ENCODE results near the gene BCL2. TPM values are rescaled to one million over a fixed set of nuclear protein-coding genes. Genes with fewer than 3 reads are reported as not detected.

The BCL2 gene
- total RNA-seq, 1 donor from 2014 or later, result 2.4 TPM

DNA sequence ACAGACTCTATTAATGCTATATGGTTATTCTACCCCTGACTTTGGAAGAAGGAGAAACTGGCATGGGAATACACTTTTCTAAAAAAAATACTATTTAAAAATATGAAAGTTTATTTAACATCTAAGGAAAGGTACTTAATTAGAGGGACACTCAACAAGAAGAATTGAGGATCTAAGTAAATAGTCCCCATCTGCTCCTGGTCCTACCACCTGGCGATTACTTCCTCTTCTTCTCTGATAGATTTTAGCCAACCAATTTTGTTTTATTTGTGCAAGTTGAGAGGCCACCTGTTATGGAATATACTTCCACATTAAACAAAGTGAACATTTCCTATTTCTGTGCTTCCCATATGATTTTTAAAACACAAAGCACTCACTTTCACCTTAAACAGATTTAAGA, 111.7 kb downstream of the BCL2 start:
- H3K36me3 ChIP-seq (ENCODE audit: control insufficient read depth, insufficient read depth, low read length), result no peaks in the 10 kb centered on the region
- FAIRE-seq (no peak), DNase-seq (ENCODE audit: low read depth) (no peak)
- no peaks in the 10 kb centered on the region for H3K27me3 ChIP-seq (ENCODE audit: control insufficient read depth, insufficient read depth, low read length)
- TF ChIP-seq, protein P1, sequence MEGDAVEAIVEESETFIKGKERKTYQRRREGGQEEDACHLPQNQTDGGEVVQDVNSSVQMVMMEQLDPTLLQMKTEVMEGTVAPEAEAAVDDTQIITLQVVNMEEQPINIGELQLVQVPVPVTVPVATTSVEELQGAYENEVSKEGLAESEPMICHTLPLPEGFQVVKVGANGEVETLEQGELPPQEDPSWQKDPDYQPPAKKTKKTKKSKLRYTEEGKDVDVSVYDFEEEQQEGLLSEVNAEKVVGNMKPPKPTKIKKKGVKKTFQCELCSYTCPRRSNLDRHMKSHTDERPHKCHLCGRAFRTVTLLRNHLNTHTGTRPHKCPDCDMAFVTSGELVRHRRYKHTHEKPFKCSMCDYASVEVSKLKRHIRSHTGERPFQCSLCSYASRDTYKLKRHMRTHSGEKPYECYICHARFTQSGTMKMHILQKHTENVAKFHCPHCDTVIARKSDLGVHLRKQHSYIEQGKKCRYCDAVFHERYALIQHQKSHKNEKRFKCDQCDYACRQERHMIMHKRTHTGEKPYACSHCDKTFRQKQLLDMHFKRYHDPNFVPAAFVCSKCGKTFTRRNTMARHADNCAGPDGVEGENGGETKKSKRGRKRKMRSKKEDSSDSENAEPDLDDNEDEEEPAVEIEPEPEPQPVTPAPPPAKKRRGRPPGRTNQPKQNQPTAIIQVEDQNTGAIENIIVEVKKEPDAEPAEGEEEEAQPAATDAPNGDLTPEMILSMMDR (IDR thresholded peaks at IDR 0.05; ENCODE audit: insufficient read depth, low read length, severe bottlenecking), result no peak
- H3K4me3 ChIP-seq (ENCODE audit: low read depth, low read length), result no peak overlapping the region

DNA sequence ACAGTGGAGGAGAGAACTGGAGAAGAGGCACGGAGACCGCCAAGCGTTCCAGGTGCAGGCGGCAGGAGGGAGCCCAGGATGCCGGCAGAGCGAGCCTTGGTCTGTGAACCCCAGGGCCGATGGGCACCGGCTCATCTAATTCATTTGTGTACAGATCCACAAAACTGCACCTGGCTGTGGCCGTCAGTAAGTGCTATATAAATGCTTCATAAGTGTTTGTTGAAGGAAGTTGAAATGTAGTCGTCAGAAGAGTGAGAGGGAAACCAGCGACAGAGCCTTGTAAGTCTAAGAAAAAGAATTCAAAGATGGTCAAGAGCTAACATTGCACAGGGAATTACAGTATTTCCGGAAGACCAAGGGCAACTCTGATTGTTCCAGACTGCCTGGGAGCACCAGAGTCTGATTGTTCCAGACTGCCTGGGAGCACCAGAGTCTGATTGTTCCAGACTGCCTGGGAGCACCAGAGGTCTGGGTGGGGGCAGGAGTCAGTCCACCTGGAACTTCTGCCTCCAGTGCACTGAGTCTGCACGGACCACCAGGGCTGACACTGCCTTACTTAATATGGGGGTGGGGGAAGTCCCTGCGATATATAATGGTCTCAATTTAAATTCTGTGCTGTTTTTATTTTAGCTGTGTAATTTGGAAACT, 112.3 kb downstream of the BCL2 start:
- FAIRE-seq (peak; percentile 58), DNase-seq (ENCODE audit: low read depth) (no peak)
- Histone ChIP-seq H3K36me3 (ENCODE audit: control insufficient read depth, insufficient read depth, low read length) (no peaks in the 10 kb centered on the region), H3K4me3 (ENCODE audit: low read depth, low read length) (no peak overlapping the region), H3K27me3 (ENCODE audit: control insufficient read depth, insufficient read depth, low read length) (no peaks in the 10 kb centered on the region)
- TF ChIP-seq, protein P1 (IDR thresholded peaks at IDR 0.05; ENCODE audit: insufficient read depth, low read length, severe bottlenecking), result no peak

DNA sequence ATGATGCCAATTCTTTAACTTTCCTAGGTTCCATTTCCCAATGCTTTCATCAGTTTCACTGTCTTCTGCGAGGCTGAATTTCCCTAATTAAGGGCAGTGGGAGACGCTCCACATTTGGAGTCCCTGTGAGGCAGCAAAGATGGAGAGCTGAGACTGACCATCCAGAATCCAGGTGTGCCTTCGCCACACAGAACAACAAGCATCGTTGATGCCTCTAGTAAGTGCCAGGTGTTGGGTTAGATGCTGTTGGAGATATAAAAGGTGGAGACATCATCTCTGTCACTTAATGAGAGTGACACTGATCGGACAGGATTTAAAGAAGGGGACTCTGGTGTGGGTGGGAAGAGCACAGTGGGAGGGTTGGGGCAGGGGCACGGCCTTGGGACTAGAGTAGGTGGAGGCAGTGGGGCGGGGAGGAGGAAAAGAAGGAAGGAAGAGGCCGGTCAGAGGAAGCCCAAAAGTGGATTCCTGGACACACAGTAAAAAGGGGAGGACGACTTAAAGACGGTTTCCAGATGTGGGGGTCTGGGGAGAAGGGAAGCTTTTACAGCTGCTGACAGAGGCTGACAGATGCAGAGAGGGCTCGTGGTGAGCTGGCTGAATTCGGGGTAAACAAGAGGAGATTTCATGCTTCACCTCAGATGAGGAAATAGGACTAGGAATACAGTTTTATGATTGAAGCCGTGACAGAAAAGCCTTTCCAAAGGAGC, 113.0 kb downstream of the BCL2 start:
- FAIRE-seq (no peak), DNase-seq (ENCODE audit: low read depth) (no peak)
- no peaks in the 10 kb centered on the region for H3K27me3 ChIP-seq (ENCODE audit: control insufficient read depth, insufficient read depth, low read length)
- TF ChIP-seq, protein P1 (IDR thresholded peaks at IDR 0.05; ENCODE audit: insufficient read depth, low read length, severe bottlenecking), result no peak
- no peak overlapping the region for H3K4me3 ChIP-seq (ENCODE audit: low read depth, low read length)
- H3K36me3 ChIP-seq (ENCODE audit: control insufficient read depth, insufficient read depth, low read length), result no peaks in the 10 kb centered on the region

DNA sequence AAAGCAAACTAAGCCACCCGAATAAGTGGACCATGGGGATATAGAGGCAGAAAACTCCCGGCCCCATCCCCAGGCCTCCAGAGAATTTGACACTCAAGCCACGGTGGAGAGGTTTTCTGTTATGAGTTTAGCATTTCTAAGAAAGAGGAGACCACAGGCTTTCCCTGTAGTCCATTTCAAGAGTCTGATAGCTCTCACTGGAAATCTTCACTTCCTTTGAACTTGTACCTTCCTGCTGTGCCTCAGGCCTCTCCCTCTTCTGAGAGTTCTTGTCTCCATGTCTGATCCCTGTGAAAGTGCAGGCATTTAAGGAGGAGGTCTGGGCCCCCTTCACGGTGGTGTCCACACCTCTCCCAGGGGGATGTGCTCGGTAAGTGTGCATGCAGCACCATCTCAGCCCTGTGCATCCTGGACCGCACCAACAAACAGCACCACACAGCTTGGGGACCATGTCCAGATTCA, 113.7 kb downstream of the BCL2 start:
- Histone ChIP-seq H3K4me3 (ENCODE audit: low read depth, low read length) (no peak overlapping the region), H3K27me3 (ENCODE audit: control insufficient read depth, insufficient read depth, low read length) (no peaks in the 10 kb centered on the region), H3K36me3 (ENCODE audit: control insufficient read depth, insufficient read depth, low read length) (no peaks in the 10 kb centered on the region)
- TF ChIP-seq, protein P1 (IDR thresholded peaks at IDR 0.05; ENCODE audit: insufficient read depth, low read length, severe bottlenecking), result no peak
- FAIRE-seq (no peak), DNase-seq (ENCODE audit: low read depth) (no peak)

DNA sequence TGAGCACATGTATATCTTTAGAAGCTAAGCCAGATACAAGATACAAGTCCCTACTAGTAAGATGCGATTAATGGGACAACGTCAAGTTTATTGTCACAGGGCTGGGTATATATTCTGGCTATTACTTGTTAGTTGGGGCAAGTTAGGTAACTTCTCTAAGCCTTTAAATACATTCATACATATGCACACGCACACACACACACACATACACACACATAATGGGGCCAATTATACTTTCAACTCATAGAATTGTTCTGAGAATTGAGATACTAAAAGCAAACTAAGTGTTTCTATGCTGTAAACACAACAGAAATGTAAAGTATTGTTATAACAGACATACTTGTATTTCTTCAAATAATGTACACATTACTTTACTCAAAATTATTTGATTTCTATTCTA, 116.1 kb downstream of the BCL2 start:
- no peak for FAIRE-seq
- DNase-seq (ENCODE audit: low read depth), result no peak
- no peaks in the 10 kb centered on the region for H3K27me3 ChIP-seq (ENCODE audit: control insufficient read depth, insufficient read depth, low read length)
- H3K36me3 ChIP-seq (ENCODE audit: control insufficient read depth, insufficient read depth, low read length), result no peaks in the 10 kb centered on the region
- TF ChIP-seq, protein P1 (IDR thresholded peaks at IDR 0.05; ENCODE audit: insufficient read depth, low read length, severe bottlenecking), result no peak
- H3K4me3 ChIP-seq (ENCODE audit: low read depth, low read length), result no peak overlapping the region

All from bronchial epithelial cell (primary cell).